Peyer's patch (tissue), 4 donors: ENCODE measurements around the gene SLC24A5.

ENCODE experiments used
- POLR2A ChIP-seq, 2 donors: fragments of 450-650 bp; IDR thresholded peaks; one replicate each; pipeline ENCODE4 v1.5.1; 2017; ENCODE audit warnings: antibody characterized with exemption in 2 of 2, mild to moderate bottlenecking in 2 of 2, moderate library complexity in 2 of 2
- TF ChIP-seq, protein P1 (sequence below), 6 experiments: fragments of 450-650 bp in 4 of 6; fragments of 200-600 bp in 2 of 6; sonication (generic) in 1 of 6; IDR thresholded peaks; one replicate each; pipeline ENCODE4 v1.5.1; 2017 to 2019; ENCODE audit warnings: antibody characterized with exemption in 6 of 6, mild to moderate bottlenecking in 3 of 6, moderate library complexity in 1 of 6

DNA sequence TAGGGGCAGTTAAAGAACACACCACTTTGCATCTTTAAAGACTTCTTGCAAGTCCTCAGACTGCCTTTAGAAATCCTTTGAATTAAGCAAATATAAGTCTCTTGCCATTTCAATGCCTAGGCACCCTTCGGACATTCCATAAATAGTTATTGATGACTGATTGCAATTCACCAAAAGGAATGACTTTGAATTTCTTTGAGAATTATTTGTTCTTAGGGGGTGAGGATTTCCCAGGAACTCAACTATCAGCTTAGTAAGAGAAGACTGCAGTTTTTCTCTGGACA is 57.8 kb downstream of the SLC24A5 start:
- TF ChIP-seq, protein P1, sequence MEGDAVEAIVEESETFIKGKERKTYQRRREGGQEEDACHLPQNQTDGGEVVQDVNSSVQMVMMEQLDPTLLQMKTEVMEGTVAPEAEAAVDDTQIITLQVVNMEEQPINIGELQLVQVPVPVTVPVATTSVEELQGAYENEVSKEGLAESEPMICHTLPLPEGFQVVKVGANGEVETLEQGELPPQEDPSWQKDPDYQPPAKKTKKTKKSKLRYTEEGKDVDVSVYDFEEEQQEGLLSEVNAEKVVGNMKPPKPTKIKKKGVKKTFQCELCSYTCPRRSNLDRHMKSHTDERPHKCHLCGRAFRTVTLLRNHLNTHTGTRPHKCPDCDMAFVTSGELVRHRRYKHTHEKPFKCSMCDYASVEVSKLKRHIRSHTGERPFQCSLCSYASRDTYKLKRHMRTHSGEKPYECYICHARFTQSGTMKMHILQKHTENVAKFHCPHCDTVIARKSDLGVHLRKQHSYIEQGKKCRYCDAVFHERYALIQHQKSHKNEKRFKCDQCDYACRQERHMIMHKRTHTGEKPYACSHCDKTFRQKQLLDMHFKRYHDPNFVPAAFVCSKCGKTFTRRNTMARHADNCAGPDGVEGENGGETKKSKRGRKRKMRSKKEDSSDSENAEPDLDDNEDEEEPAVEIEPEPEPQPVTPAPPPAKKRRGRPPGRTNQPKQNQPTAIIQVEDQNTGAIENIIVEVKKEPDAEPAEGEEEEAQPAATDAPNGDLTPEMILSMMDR (IDR thresholded peaks at IDR 0.05), result no peak
- no peak for TF ChIP-seq POLR2A (IDR thresholded peaks at IDR 0.05)
